Hindlimb muscle (tissue), 1 donor: Measurements from ENCODE around the gene SORL1. TPM values are rescaled to one million over a fixed set of nuclear protein-coding genes. Genes with fewer than 3 reads are reported as not detected.

Experiments used
- DNase-seq: peaks from one replicate; pipeline ENCODE4 v3.0.0-alpha.2; 2013
- polyA plus RNA-seq: library from polyadenylated mRNA; unstranded; fragments of 120-200 nt; gene quantifications from one replicate; pipeline ENCODE4 v1.2.1, GENCODE V29; 2013; ENCODE audit not compliant: insufficient read length

The SORL1 gene
- polyA plus RNA-seq, 1 donor = 3.3 TPM

DNA sequence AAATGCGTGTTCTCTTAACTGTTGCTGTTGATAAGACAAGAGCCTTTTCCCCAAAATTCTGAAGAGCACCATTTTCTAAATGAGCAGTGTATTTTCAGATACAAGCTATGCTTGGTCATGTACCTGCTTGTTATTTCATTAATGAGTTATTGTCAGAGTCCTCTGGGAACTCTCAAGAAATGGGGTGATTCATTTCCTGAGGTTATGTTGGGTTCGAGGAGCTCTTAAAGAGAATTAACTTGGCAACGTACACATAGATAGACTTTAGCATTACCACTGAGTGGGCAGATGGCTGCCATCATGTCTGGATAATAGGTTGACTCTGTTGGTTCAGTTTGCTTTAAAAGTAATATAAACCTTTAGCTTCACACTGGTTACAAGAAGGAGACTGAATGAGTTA, 88.5 kb downstream of the SORL1 start:
- no peak for DNase-seq

DNA sequence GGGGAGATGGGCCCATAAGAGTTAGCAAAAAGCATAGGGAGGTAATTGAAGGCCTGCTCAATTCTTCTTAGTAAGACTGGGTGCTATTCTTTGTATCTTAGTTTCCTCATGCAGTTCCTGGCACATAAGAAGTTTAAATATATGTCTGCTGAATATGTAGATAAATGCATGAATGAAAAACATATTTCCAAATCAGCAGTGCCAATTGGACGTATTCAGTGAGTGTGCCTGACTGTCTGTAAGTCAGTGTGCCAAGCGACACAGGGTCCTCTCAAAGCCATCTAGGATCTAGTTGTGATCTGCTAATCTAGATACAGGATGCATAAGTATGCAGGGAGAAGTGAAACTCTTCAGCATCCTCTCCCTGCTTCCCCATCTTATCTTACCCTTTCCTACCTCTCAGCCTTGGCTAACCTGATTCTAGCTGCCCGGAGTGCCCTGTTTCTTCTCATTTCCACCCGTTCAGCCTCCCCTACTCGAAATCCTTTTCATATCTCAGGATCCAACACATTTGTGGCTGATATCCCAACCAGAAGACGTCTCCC, 91.8 kb downstream of the SORL1 start:
- no peak for DNase-seq

- no peak for DNase-seq
Observed at GRCh38 chr11:121544956-121545355, 92.8 kb downstream of the SORL1 start.

- DNase-seq = no peak
Observed at GRCh38 chr11:121547574-121547973, 95.5 kb downstream of the SORL1 start.

DNA sequence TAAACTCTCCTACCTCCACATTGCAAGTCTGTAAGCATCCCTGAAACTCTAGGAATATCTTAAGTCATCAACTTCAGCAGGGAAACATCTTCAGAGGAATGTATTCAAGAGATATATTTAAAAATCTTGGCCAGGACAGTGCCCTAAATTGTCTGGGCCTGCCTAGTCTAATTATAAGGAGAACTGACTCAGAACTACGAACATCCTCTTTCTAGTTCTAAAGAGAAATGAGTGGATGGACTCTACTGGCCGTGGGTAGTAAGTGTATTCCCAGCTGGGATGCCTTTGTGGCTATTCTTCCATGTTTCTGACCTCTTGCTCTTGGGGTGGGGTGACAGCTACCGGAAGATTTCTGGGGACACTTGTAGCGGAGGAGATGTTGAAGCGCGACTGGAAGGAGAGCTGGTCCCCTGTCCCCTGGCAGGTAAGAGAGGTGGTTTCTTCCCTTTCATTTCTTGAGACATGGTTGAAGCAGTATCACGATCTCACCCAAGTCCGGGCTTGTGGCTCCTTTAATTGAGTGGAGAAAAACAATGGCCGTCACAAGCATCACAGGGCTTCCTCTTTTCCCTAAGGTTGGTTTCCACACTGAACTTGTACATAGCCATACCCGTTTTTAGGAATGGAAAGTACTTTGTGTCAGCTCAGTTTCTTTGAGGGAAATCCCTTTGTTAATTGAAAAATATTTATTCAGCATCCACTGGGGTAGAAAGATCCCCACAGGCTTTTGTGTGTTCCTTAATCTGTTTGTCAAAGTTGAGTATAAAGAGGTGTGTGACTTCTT, 98.3 kb downstream of the SORL1 start:
- no peak for DNase-seq

DNA sequence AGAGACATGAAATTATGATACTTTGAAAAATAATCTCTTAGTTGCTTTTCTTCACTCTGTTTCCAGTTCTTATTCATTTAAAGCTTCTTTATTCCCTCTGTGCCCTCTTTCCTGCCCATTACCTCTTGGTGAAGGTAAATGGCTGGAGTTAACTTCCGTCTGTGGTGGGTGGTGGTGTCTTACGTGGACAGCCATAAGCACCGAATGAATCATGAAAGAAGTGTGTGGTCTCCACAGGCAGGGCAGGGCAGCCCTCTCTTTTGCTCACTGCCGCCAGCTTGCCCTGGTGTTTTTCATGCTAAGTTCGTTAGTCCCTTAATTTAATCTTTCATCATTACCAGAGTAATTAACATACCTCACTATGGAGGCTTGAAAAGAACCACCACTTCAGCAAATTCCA, 99.3 kb downstream of the SORL1 start:
- no peak for DNase-seq

DNA sequence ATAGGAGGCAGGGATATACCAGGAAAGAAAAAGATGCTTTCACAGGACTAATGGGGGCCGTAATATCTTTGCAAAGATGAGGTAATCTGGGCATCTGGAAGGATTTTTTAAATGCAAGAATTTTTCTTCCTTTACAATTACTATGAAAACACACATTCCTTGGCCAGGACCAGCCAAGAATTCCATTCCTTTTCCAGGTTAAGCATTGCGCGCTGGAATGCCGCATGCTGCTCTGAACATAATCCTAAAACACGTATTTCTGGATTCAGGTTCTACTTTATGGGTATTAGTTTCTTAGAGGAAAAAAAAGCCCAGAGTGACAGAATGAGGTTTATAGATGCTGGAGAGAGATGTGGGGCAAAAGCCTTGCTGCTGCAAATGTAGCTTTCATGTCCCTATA, 100.0 kb downstream of the SORL1 start:
- no peak for DNase-seq

DNA sequence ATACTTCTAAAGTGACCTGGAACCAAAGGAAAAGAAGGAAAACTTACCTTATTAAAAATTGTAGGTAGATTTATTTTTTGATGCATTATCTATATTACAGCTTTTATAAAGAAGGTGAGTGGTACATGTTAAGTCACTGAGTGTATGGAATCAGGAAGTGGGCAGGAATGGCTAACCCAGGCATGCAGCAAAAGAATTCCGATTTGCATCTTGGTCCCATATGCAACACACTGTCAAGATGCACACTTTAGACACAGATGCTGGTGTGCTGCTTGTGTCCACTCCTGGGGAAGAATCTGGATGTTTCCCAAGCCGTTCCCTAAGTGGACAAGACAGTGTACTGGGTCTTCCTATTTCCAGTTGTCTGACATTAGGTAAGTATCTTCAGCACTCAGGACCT, 100.5 kb downstream of the SORL1 start:
- no peak for DNase-seq

DNA sequence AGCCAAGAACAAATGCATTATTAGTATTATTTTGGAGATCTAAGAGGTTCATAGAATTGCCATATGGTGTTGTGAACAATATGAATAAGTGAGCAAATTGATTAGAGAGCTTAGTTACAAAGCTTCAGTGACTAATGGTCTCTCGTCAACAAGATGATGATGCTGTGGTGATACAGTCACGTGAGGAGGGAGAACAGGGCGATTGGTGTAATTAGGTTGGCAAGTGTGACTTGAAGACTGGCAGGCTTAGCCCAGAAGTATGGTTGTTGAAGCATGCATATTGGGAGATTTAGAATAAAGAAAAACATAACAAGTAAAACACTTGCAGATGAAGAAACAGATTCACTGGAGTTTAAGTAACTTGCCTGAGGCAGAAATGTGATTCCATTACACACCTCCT, 101.3 kb downstream of the SORL1 start:
- no peak for DNase-seq

GRCh38 chr11:121553806-121554205, 101.7 kb downstream of the SORL1 start:
- no peak for DNase-seq

DNA sequence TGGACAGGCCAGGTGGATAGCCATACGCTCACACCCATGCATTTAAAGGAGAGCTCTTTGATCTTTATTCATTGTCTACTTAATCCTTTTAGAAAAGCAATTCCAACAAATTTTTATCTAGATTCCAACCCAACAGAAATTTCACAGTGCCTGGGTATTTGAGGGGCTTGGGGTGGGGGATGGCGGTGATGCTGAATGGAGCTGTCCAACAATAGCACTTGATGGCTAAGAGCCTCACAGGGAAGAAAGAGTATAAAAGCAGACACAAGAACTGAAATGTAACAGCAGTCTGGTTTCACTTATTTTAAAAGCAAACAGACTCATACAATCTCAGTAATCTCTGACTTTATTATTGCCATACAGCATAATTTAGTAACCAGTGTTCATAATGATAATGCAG, 102.4 kb downstream of the SORL1 start:
- DNase-seq = no peak

DNA sequence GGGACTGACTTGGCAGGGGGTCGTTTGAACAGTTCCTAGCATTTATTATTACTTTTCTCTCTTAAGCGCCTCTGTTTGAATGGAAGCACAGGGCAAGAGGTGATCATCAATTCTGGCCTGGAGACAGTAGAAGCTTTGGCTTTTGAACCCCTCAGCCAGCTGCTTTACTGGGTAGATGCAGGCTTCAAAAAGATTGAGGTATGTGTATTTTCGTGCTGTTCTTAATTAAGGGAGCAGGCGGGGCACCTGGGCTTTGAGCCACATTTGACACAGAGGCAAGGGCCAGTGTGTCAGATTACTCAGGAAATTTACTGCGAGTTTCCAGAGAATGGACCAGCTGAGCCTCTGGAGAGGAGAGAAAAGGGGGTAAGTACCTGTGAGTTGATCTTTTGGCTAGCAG, 103.0 kb downstream of the SORL1 start:
- DNase-seq = no peak

DNA sequence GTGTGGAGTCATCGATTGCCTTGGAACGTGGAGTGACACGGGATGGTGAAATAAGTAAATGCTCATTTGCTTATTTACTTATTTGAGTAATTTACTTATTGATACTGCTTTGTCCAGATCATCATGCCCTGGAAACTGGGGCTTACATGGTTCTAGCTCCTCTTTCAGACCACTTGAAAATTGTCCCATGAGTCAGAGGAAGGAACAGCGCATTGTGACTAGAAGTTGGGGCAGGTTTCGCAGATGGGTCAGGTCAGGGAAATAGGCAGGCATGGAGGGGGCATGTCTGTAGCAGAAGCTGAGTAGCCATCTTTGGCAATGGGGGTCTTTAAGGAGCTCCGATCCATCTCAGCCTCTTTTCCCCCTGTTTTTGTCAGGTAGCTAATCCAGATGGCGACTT, 104.8 kb downstream of the SORL1 start:
- no peak for DNase-seq

DNA sequence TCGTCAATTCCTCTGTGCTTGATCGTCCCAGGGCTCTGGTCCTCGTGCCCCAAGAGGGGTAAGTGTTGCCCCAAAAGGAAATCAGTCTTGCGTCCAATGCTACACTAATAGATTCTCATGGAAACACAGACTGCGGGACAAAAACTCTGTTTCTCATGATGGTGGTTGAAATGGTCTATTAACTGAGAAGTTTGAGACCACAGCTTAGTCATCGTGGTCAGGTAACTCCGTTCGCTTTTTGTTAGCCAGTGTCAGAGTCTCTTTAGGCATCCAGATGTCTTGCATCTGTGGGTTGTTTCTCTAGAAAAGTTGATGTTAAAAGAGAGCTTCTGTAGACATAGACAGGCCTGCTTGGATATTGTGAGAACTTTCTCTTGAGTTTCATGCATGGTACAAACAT, 105.2 kb downstream of the SORL1 start:
- no peak for DNase-seq

- no peak for DNase-seq
Observed at GRCh38 chr11:121559606-121560200, 107.6 kb downstream of the SORL1 start.

DNA sequence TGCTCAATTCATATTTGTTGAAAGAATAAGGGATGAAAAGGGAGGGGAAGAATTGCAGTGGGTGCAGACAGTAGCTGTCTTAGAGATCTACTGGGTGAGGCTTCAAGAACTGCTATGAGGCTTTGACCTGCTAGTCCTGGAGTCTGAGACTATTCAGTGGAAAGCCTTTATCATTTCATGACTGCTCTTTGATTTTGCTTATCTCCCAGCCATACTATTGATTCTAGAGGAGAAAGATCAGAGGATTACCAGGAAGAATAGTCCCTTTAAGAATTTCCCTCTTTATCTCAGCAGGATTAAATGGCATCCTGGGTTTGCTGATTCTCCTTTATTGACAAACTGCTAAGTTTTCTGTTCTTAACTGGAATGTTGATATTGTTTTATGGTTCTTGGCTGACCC, 108.1 kb downstream of the SORL1 start:
- no peak for DNase-seq

DNA sequence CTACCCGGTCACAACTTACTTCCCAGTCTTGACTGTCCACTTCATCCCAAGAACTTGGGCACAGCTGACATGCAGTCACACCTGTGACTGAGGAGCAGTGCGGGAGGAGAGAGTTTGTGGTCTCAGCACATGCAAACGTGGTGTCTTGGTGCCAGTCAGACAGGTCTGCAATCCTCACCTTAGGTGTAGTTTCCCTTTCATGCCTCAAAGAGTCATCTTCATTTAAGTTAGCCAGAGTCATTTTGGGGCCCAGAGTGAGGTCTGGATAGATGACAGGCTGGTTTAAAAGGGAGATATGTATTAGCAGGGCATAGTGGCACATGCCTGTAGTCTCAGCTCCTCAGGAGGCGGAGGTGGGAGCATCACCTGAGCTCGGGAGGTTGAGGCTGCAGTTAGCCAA, 109.1 kb downstream of the SORL1 start:
- DNase-seq = no peak

DNA sequence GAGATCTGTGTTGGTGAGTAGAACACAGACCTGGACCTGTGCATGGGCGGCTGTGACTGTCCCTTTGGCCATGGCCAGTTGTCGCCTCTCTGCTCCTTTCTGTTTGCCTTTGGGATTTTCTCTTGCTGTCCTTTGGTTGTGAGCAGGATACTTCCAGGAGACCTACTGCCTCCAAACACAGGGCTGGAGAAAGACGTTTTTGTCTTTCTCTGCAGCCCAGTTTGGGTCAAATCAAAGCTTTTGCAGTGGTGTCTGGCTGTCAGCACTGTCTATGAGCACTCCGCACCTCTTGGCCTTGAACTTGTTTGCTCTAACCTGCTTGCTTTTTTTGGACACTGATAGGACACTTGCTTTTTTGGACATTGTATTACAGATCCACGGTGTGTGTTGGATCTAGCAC, 109.6 kb downstream of the SORL1 start:
- no peak for DNase-seq

- no peak for DNase-seq
Observed at GRCh38 chr11:121563003-121563402, 110.9 kb downstream of the SORL1 start.

DNA sequence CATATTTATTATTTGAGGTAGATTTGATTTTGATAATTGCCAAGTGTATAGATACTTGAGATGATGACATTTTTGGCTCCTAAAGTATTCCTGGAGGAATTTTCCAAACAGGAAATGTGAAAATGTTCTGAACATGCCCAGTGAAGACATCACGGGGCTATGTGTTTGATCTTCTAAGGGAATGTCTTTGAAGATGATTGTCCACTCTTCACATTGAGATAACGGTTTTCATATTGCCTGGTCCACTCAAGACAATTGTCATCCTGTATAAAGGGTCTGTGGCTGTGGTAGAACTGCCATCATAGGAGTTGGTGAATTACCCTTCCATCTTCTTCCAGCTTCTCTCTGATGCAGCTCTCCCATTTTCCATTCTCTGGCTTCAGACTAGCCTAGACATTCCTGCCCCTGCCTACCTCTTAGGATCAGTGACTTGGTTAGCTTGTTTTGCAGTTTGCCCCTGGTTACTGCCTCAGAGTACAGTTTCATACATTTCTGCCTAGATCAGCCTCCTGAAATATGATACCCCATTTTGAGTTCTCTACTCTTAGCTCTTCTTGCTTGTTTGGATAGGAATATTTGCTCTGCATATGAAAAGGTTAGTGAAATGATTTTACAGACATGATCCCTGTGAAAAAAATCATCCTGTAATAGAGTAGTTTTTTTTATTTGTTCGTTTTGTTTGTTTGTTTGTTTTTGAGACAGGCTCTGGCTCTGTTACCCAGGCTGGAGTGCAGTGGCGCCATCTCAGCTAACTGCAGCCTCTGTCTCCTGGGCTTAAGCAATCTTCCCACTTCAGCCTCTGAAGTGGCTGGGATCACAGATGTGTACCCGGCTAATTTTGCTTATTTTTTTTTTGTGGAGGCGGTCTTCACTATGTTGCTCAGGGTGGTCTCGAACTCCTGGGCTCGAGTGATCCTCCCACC, 112.0 kb downstream of the SORL1 start:
- DNase-seq = no peak

GRCh38 chr11:121564948-121565684, 113.0 kb downstream of the SORL1 start:
- no peak for DNase-seq
